HG02852 (cell line): ENCODE results near the gene IFNAR1.

ENCODE experiments used
- ATAC-seq: cut with Tn5 transposase; IDR thresholded peaks from one replicate; pipeline ENCODE4 v1.9.1; 2021; ENCODE audit warnings: mild to moderate bottlenecking, moderate library complexity; ENCODE audit not compliant: unreplicated experiment

Gene IFNAR1

DNA sequence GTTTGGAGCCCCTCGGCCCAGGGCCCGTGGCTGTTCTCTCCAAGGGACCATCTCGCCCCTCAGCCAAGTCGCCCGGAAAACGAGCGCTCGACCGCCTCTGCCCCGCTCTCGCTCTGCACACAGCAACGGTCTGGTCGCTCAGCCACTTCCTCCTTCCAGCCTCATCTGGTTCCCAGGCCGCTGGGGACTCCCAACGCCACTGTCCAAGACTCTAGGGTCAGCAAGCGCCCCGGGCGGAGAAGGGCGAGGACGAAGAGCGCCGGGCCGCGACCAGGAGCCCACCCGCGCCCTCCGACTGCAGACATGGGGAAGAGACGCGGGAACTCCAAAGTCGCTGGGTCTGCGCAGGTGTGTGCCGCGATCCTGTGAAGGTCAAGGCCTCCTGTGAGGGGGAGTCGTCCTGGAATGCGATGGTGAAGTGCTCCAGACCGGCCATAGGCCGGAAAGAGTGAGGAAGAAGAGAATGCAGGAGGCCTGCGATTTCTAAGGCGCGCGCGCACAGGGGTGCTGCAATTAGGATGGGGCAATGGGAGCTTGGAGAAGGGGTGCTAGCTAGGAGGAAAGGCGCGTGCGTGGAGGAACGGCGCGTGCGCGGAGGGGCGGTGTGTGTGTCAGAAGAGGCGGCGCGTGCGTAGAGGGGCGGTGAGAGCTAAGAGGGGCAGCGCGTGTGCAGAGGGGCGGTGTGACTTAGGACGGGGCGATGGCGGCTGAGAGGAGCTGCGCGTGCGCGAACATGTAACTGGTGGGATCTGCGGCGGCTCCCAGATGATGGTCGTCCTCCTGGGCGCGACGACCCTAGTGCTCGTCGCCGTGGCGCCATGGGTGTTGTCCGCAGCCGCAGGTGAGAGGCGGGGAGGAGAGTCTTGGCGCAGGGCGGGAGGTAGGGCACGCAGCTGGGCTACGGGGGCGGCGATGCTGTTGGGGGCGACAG lies at the start of gene IFNAR1:
Gene IFNAR1 (plus strand): TSS at position 680 of the 931 bp plus-strand sequence. CDS start 86 bp downstream, at position 766.
- ATAC-seq = peak; percentile 77

DNA sequence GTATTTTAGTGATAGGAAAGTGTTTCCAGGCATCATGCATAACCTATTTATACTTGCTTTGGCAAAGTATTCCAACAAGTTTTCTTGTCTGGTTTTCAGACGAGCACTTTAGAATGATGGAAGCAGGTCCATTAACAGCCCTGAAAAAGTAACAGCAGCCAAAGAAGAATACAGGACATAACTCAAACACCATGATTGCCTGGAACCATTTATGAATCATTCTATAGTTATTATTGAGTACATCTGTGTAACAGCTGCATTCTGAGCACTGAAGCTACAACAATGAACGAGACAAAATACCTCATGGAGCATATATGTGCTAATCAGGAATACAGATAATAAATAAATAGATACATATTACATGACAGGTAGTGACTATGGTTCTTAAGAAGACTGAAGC lies 46.0 kb upstream of the IFNAR1 start:
- no peak for ATAC-seq

DNA sequence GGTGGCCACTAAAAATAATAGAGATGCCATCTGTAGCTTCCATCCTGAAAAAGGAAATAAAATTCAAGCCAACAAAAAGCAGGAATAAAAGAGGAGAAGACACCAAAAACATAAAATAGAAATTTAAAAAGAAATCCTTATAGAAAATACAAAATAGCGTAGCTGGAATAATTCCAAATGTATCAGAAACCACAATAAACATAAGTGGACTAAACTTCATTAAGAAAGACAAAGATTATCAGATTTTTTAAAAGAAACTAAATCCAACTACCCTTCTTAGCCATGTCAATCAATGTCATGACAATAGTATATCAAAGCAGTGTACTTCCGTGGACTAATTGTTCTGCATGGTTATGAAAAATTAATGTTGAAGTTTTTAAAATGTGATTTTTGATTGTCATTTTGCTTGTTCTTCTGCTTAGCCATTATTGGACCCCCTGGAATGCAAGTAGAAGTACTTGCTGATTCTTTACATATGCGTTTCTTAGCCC lies 45.4 kb upstream of the IFNAR1 start:
- no peak for ATAC-seq

DNA sequence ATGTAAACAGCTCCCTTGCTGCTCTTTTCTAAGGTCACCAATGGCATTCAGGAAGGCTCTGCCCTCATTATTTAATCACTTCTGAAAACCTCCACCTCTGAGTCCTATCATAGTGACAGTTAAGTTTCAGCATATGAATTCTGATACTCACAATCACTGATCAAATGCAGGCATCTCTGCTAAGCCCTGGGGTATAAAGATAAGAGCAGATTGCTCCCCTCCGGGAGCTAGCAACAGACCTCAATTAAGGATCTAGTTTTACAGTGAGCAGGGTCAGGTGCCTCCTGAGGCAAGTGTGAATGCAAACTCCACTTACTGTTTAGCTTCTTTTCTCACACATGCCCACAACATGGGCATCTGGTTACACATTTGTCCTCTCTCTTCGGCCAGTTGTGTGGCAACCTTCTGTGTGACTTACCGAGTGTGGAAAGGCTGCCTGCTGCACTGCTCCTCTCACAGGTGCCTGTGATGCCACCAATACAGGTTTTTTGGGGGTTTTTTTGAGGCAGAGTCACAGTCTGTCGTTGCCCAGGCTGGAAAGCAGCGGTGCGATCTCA lies 43.6 kb upstream of the IFNAR1 start:
- no peak for ATAC-seq

DNA sequence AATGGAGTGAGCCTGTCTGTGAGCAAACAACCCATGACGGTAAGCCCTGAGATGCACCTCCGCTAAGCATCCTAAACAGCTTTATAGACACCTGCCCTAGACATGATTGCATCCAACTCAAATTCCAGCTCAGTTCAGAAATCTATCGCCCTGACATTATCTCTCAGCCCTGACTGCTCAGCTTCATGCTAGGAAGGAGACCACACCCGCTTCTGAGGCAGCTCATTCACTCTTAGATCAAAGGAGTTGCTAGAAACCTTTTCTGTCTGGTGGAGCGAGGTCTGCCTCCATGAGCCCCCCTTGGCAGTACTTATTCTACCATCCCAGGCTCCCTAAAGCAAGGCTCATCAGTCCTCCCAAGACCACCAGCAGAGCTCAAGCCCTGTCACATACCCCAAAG lies 41.6 kb upstream of the IFNAR1 start:
- ATAC-seq = no peak

DNA sequence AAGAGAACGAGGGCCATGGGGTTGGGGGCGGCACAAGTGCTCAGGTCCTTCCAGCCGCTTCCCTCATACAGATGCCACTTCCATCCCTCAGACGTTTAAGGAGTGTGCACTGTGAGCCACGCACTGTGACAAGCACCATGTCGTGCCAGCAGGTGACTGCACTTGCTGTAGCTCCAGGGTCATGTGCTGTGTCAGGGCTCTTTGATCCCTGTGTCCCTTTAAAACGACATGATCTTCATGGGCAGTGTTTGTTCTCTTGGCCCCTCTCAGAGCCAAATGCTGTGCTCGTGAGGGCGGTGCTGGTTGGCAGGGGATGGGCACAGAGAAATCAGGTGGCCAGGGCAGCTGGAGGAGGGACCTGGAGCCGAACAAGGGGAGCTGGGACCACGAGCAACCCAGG lies 38.7 kb upstream of the IFNAR1 start:
- no peak for ATAC-seq

DNA sequence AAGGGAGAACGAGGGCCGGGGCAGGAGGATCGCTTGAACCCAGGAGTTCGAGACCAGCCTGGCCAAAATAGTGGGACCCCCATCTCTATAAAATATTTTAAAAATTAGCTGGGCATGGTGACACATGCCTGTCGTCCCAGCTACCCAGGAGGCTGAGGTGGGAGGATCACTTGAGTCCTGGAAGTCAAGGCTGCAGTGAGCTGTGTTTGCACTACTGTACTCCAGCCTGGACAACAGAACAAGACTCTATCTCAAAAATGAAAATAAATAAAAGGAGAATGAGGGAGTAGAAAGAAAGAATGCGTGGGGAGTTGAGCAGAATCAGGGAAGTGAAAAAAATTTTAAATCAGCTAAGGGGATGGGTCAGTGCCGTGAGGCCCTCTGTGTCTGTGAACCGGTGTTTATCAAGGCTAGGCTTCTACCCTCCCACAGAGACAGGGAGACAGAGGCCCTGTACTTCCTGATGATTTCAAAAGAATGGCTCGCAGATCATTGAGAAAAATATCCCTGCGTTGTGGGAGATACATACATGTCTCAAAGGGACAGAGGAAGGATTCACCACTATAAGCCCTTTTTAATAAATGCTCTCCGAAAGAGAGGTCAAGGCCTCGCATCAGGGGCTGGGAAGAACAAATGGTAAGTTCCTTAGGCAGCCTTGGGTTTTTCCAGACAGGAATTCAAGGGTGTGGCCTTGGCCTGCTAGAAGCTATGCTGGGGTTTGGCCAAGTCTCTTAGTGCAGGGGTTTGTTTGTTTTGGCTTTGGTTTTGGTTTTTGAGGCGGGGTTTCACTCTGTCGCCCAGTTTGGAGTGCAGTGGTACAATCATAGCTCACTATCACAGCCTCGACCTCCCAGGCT lies 37.9 kb upstream of the IFNAR1 start:
- ATAC-seq = no peak

DNA sequence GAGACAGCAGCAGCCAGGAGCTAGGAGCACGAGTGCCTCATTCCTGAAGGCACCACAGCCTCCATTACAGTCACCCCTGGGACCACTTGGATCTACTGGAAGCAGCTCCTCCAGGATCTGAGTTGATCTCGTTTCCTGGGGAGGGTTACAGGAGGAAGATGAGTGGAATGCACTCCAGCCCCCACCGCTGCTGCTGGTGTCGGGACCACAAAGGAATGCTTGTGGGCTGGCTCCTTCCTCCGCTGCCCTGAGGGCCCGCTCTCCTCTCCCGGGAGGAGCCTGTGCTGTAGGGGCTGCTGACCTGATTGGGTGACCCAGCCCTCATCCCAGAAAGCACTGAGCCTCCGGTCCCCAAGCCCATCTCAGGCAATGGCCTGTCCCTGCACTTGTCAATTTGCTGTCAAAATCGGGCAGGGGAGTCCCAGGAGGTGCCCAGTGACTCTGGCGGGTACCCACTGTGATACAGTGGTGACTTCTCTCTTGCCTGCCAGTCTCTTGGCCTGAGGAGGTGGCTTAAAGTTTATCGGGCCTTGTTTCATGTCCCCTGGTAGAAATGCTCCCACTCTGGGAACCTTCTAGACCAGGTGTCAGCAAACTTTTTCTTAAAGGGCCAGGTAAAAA lies 35.5 kb upstream of the IFNAR1 start:
- no peak for ATAC-seq

DNA sequence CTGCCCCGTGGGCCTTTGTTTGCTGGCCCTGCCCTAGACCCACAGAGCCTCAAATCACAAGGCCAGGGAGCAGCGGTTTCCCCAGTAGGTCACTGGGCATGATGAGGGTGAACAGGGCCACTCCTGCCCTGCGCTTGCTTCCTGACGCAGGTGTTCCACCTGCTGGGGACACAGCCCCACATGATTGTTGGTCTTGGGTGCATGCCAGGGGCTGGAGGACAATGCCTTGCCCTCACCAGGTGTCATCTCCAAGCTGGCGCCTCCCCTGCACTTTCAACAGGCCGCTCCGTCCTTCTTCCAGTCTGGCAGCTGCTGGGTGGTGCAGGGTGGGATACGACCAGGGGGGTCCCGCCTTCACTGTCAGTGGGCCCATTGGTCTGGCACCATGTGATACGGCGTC lies 34.3 kb upstream of the IFNAR1 start:
- ATAC-seq = no peak

DNA sequence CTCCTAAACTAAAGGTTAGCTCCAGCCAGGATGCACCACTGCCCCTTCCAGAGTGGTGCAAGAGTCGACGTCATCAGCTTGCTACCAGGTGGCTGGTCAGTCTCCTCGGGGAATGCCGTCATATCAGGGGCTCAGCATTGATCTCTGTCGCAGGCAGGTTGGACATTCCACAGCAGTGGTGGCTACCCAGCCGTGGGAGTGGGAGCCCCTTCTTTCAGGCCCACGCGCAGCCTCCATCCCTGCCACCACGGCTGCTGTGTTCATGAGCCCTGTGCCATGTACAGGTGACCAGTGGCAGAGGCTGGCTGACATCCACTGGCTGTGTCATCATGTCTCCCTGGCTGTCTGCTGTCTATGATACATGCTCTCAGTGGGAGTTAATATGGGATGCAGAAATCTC lies 33.1 kb upstream of the IFNAR1 start:
- no peak for ATAC-seq

DNA sequence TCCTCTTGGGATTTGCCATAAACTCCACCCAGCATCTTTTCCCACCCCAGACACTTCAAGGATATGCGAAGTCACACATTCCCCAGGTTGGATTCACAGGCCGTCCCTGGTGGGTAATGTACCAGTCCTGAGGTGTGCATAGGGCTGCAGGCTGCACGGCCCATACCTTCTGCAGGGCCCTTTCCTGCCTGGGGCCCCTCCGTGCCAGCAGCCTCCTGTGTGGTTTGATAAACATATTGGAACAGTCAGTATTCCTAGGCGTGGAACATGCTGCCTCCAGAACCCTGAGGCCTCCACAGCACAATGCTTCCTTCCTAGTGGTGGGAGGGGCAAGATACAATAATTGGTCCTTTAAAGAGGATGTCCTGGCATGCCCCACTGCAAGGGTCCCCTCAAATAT lies 32.0 kb upstream of the IFNAR1 start:
- ATAC-seq = no peak

DNA sequence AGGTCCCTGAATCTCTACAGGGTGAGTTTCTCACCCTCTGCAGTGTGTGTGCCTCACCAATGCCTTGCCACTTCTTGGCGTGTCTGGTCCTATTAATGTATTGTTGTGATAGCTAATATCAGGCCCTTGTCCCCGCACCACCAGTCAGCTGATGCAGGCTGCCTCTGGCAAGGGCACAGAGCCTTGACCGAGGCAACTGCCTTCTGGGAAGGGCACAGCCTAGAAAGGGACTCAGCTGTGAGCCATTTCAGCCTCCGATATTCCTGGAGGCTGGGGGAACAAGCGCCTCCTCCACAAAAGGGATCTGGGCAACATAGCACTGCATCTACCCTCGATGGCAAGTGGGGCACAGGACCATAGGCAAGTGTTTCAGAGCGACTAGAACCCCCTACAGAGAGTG lies 31.6 kb upstream of the IFNAR1 start:
- ATAC-seq = no peak

DNA sequence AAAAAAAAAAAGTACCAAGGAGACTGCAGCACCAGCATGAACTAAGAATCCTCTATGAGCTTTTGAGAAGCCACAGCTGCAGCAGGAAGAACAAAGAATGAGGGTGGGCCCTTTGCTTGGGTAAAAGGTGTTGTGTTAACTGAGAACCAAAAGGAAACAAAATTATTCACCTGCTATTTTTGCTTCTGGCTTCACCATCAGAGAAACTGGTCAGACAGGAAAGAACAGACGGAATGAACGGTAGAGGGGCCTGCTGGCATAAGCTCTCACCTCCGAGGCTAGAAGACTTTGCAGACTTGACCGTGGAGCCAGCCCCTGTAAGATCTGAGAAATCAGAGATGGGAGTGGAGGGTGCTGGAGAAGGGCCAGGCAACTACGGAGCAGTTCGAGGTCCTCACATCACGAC lies 31.0 kb upstream of the IFNAR1 start:
- ATAC-seq = no peak

DNA sequence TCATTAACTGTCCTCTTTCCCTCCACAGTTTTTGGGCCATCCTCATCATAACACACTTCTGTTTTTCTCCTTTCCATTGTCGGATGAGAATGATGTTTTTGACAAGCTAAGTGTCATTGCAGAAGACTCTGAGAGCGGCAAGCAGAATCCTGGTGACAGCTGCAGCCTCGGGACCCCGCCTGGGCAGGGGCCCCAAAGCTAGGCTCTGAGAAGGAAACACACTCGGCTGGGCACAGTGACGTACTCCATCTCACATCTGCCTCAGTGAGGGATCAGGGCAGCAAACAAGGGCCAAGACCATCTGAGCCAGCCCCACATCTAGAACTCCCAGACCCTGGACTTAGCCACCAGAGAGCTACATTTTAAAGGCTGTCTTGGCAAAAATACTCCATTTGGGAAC lies 28.6 kb upstream of the IFNAR1 start:
- ATAC-seq = no peak

DNA sequence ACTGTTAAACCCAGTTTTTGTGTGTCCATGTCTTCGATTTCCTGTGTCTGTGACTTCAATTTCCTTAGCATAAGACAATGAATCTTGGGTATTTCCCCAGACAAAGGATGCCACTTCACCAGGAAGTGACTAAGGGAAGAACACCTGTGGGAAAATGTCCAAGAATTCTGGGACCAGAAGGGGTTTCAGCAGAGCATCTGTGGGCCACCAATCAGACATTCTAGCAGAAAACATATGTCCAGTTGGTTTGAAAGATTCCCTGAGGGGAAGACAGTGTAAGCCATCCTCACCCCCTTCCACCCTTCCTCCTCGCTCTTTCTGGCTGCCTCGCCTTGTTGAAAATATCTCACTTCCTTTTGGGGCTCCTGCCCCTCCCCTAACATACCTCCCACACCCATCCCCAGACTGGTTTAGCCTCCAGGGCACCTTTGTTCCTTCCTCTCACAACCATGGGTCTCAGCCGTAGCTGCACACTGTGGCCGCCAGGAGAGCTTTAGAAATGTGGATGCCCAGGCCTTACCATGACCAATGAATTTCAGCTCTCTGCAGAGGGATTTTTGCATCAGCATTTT lies 25.5 kb upstream of the IFNAR1 start:
- ATAC-seq = peak; percentile 61

DNA sequence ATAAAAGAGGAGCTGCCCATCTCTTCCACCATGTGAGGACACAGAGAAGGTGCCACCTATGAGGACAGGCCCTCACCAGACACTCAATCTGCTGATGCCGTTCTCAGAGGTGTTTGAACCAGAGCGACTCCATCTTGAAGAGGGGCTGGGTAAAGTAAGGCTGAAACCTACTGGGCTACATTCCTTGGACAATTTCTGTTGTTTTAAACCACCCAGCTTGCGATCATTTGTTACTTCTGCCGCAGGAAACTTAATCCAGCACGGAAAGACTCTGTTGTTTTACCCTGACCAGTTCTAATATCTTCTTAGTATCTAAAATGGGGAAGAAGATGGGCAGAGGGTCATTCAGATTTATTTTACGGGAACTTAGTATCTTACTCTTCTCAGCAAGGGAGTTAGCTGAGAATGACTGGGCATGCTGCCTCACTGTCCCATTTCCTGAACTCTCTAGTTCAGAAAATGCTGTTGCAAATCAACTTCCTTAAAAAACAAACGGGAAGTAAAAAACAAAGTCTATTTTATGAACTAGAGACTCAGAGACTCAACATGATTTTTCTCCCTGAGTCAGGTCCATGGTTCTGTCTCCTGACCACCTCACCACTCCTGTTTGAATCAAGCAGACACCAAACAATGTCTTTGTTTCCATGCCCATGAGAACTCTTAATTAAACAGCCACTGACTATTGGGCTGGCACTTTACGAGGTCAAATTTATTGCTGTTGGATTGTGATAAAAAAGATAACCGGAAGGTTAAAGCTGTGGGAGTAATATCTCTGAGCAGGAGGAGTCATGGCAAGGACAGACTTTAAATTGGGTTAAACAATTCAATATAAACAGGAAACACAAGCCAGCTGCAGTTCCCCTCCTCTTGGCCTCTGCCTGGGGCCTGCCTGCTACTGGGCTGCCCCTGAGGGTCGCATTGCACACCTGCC lies 23.8 kb upstream of the IFNAR1 start:
- no peak for ATAC-seq

DNA sequence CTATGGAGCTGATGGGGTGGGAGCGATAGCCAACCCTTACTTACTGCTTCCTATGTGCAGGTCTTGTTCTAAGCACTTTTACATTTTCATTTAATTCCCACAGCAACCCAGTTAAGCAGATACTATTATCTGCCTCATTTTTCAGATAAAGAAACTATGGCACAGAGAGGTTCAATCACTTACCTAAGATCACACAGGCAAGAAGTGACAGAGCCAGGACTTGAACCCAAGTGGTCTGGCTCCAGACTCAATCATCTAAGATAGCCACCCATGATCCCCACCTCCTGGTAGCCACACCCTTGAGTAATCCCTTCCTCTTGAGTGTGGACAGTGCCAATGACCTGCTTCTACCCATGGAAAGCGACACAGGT lies 23.2 kb upstream of the IFNAR1 start:
- ATAC-seq = no peak

DNA sequence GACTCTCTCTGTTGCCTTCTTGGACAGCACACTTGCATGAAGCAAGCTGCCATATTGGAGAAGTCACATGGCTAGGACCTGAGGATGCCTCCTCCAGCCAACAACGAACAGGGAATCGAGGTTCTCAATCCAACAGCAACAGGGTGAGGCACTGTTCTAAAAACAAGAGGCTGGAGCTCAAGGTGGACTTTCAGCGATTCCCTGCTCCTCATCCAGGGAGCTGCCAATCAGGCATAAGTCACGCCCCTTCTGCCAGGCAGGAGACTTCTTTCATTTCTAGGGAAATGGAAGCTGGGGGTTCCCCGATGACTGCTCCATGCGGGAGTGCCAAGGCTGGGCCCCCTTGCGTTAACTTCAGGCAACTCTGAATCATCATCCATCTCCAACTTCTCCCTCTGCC lies 22.7 kb upstream of the IFNAR1 start:
- ATAC-seq = no peak

DNA sequence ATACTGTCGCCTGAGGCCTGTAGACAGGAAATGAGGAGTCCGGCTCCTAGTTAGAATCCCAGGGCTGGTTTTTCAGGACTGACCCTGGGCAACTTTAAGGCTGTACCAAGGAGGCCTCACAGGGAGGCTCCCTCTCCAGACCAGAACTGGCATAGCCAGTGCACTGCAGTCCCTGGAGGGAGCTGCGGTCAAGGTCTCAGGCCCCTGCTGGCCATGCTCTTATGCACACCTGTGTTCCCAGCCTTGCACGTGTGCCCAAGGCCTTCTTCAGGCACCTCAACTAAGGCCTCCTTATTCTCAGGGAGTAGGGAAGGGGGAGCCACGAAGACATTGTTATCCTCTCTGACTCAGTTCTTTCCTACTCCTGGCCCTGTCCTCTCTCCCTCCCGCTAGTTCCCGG lies 22.0 kb upstream of the IFNAR1 start:
- no peak for ATAC-seq

DNA sequence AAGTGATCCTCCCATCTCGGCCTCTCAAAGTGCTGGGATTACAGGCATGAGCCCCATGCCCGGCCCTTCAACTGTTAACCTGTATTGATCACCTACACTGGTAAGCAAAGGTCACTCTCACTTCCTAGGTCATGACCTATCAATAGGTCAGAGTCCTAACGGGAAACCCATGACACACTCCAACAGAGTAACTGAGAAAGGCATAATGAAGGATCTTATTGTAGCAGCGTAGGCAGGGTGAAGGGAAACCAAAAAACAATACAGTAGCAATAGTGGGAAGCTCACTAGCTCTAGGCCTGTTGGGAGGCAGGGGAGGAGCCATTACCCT lies 19.5 kb upstream of the IFNAR1 start:
- ATAC-seq = no peak
